OCI-LY3 (cell line): ENCODE measurements around the gene CDC14B.

Experiments
- CTCF ChIP-seq: fragments of 200-600, 300-600 bp; sonication (generic); IDR thresholded peaks from 2 replicates; pipeline ENCODE4 v1.5.1; 2014; ENCODE audit warnings: antibody characterized with exemption, low read length, low read depth
- EZH2phosphoT487 ChIP-seq: fragments of 200-600 bp; shearing (Covaris generic); IDR thresholded peaks from 2 replicates; pipeline ENCODE4 v1.6.1; 2018; ENCODE audit warnings: antibody characterized with exemption, mixed run types, low read depth

DNA sequence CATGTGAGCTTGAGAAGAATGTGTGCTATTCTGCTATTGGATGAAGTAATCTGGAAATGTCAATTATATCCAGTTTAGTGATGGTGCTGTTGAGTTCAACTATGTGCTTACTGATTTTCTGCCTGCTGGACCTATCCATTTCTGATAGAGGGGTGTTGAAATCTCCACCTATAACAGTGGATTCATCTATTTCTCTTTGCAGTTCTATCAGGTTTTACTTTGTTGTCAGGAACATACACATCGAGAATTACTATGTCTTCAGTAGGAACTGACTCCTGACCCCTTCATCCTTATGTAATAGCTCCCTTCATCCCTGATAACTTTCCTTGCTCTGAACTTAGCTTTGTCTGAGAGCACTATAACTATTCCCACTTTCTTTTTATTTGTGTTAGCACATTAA lies 16.7 kb upstream of the CDC14B start:
- TF ChIP-seq CTCF (no peak), EZH2phosphoT487 (no peak)
